Smooth muscle cell (in vitro differentiated cells): Measurements from ENCODE around the gene NCOA7. TPM values are rescaled to one million over a fixed set of nuclear protein-coding genes. Genes with fewer than 3 reads are reported as not detected.
"Not testable (repeated sequence)": the region's sequence is repeated elsewhere in the genome, so short reads cannot be mapped to it uniquely, and the experiment has no call there.

ENCODE experiments used
- DNase-seq: peaks from one replicate; lab custom pipeline; 2025; ENCODE audit not compliant: unreplicated experiment; lab: John Stamatoyannopoulos, UW
- H2AFZ ChIP-seq: fragments of 200-600 bp; sonication (generic); 2 replicates; pipeline ENCODE4 v1.6.0; 2016; ENCODE audit warnings: antibody characterized with exemption, low read depth, mild to moderate bottlenecking
- H3F3A ChIP-seq: fragments of 200-600 bp; sonication (generic); 2 replicates; pipeline ENCODE4 v1.6.0; 2017; ENCODE audit warnings: antibody characterized with exemption, low read depth
- H3K27ac ChIP-seq: fragments of 200-600 bp; sonication (generic); 2 replicates; pipeline ENCODE4 v1.5.1; 2016; ENCODE audit warnings: low read depth, mild to moderate bottlenecking
- H3K27me3 ChIP-seq: fragments of 200-600 bp; sonication (generic); 2 replicates; pipeline ENCODE4 v1.6.1; 2016; ENCODE audit warnings: low read depth, mild to moderate bottlenecking
- H3K36me3 ChIP-seq: fragments of 200-600 bp; sonication (generic); 2 replicates; pipeline ENCODE4 v1.5.1; 2016; ENCODE audit warnings: low read depth
- H3K4me1 ChIP-seq: fragments of 200-600 bp; sonication (generic); 2 replicates; pipeline ENCODE4 v1.5.1; 2016; ENCODE audit warnings: low read depth
- H3K4me2 ChIP-seq: fragments of 200-600 bp; sonication (generic); 2 replicates; pipeline ENCODE4 v1.6.0; 2016; ENCODE audit warnings: mild to moderate bottlenecking
- H3K4me3 ChIP-seq: fragments of 200-600 bp; sonication (generic); 2 replicates; pipeline ENCODE4 v1.5.1; 2016; ENCODE audit warnings: mild to moderate bottlenecking
- H3K79me2 ChIP-seq: fragments of 200-600 bp; sonication (generic); 2 replicates; pipeline ENCODE4 v1.6.0; 2016; ENCODE audit warnings: low read depth, mild to moderate bottlenecking
- H3K9ac ChIP-seq: fragments of 200-600 bp; sonication (generic); 2 replicates; pipeline ENCODE4 v1.6.0; 2016; ENCODE audit warnings: low read depth
- H3K9me3 ChIP-seq: fragments of 200-600 bp; sonication (generic); replicated peaks from 2 replicates; pipeline ENCODE4 v1.5.1; 2016; ENCODE audit warnings: low read depth
- H4K20me1 ChIP-seq: fragments of 200-600 bp; sonication (generic); 2 replicates; pipeline ENCODE4 v1.6.0; 2016; ENCODE audit warnings: low read depth
- CTCF ChIP-seq: fragments of 200-600 bp; sonication (generic); IDR thresholded peaks from 2 replicates; pipeline ENCODE4 v1.5.1; 2017; ENCODE audit warnings: borderline replicate concordance, mild to moderate bottlenecking, antibody characterized with exemption; ENCODE audit not compliant: insufficient read depth, poor library complexity, severe bottlenecking
- WGBS: methylation state at CpG from one replicate; pipeline ENCODE4 v1.1.7; 2016; ENCODE audit warnings: low lambda C conversion rate; 5-methylcytosine and 5-hydroxymethylcytosine counted together
- polyA plus RNA-seq: library from polyadenylated mRNA; unstranded; fragments of >200 nt; fragmentation: Nextera tagmentation; extraction: Ambion mirVana; gene quantifications from 2 replicates; pipeline ENCODE4 v1.2.1, GENCODE V29; 2016
- total RNA-seq: library from RNA; depleted of rRNA; stranded (reverse); fragments of >200 nt; gene quantifications from 2 replicates; pipeline ENCODE4 v1.2.3, GENCODE V29; 2014

Gene NCOA7
- total and polyA plus RNA-seq, 2 experiments from 2014 or later = 38.1 to 44.0 TPM

DNA sequence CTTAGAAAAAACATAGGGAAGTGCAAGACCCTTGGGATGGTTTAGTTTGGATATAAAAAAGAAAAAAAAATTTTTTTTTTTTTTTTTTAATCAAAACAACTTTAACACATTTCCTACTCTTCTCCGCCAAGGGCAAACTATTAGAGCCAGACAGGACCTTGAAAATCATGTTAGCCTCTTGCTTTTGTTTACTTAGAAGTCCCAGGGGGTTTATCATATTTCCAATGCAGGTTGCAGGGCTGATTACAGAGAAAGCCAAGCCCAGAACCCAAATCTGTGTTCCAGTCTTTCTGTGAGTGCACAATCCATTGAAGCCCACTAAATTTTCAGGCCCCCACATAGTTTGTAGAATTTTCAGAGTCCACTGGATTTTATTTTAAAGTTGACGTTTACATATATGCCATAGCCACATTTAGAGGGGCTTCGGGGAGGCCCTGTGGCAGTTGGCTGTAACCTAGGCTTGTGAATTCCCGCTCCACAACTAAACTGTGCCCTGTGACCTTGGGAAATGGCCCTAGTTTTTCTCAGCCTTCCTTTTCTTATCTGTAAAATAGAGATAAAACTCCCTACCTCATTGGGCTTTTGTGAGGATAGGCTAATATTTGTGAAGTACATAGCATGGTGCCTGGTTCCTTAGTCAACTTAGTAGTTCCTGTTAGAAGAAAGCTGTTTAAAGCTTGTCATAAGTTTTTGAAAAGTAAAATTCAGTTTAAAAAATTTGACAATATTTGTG, 55.7 kb downstream of the NCOA7 start:
- no peaks in the 10 kb centered on the region for H3K27me3 ChIP-seq
- H3K9ac ChIP-seq = no peak overlapping the region
- H3K4me2 ChIP-seq = no peak overlapping the region
- H2AFZ ChIP-seq = no peak overlapping the region
- no peaks in the 10 kb centered on the region for H3K4me1 ChIP-seq
- no peaks in the 10 kb centered on the region for H3K36me3 ChIP-seq
- DNase-seq = no peak
- WGBS = over 99% methylated on average over 4 of the region's 4 CpGs
- TF ChIP-seq CTCF = no peak
- H3K79me2 ChIP-seq = peaks cover 9% of the 10 kb centered on the region
- no peaks in the 10 kb centered on the region for H3K9me3 ChIP-seq
- no peak overlapping the region for H3K4me3 ChIP-seq
- no peak overlapping the region for H3K27ac ChIP-seq
- H3F3A ChIP-seq = no peaks in the 10 kb centered on the region
- no peaks in the 10 kb centered on the region for H4K20me1 ChIP-seq

GRCh38 chr6:125848286-125848685, 57.5 kb downstream of the NCOA7 start:
- not testable (repeated sequence) for H3K4me2 ChIP-seq, DNase-seq, H3K36me3 ChIP-seq, H3K4me1 ChIP-seq, H3F3A ChIP-seq, H2AFZ ChIP-seq, H3K9me3 ChIP-seq, H4K20me1 ChIP-seq, H3K4me3 ChIP-seq, H3K27ac ChIP-seq, H3K9ac ChIP-seq, H3K27me3 ChIP-seq
- 95% methylated on average over 5 of the region's 5 CpGs for WGBS
- peaks cover 11% of the 10 kb centered on the region for H3K79me2 ChIP-seq

DNA sequence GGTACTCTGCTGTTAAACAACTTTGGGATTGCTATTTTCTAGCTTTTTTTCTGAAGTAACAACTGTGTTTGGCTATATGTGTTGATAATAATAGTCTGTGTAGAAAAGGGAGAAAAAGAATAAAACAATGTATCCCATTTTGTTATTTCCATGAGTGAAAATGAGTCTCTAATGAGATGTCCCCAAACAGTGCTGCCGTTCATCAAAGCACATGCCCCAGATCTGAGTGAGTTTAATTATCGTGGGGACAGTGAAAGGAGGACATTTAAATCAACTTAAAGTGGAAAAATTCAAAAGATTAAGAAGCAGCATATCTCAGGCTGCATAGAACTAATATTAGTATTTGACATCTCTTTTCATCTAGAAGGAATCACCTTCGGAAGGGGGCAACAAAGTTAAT, 59.6 kb downstream of the NCOA7 start:
- no peak for DNase-seq
- H3K27ac ChIP-seq = no peak overlapping the region
- no peaks in the 10 kb centered on the region for H3K27me3 ChIP-seq
- no peaks in the 10 kb centered on the region for H4K20me1 ChIP-seq
- peaks cover 16% of the 10 kb centered on the region for H3K79me2 ChIP-seq
- WGBS = 90% methylated on average over 3 of the region's 3 CpGs
- H3K4me3 ChIP-seq = no peak overlapping the region
- no peak overlapping the region for H2AFZ ChIP-seq
- H3K4me2 ChIP-seq = no peak overlapping the region
- H3F3A ChIP-seq = no peaks in the 10 kb centered on the region
- no peaks in the 10 kb centered on the region for H3K36me3 ChIP-seq
- H3K9me3 ChIP-seq = no peaks in the 10 kb centered on the region
- no peaks in the 10 kb centered on the region for H3K4me1 ChIP-seq
- H3K9ac ChIP-seq = no peak overlapping the region
- no peak for TF ChIP-seq CTCF

DNA sequence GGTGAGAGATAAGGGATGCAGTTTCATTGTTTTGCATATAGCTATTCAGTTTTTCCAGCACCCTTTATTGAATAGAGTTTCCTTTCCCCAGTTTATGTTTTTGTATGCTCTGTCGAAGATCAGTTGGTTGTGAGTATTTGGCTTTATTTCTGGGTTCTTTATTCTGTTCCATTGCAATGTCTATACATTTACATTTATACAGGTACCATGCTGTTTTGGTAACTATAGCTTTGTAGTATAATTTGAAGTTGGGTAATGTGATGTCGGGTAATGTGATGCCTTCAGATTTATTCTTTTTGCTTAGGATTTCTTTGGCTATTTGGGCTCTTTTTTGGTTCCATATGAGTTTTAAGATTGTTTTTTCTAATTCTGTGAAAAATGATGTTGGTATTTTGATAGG, 61.8 kb downstream of the NCOA7 start:
- no peaks in the 10 kb centered on the region for H3K36me3 ChIP-seq
- H3K4me1 ChIP-seq = no peaks in the 10 kb centered on the region
- H2AFZ ChIP-seq = no peak overlapping the region
- no peaks in the 10 kb centered on the region for H3K9me3 ChIP-seq
- TF ChIP-seq CTCF = no peak
- no peak overlapping the region for H3K4me3 ChIP-seq
- H3K79me2 ChIP-seq = peaks cover 16% of the 10 kb centered on the region
- H3K27ac ChIP-seq = no peak overlapping the region
- H3F3A ChIP-seq = no peaks in the 10 kb centered on the region
- WGBS = 99% methylated on average over 2 of the region's 2 CpGs
- no peaks in the 10 kb centered on the region for H4K20me1 ChIP-seq
- no peak overlapping the region for H3K4me2 ChIP-seq
- no peaks in the 10 kb centered on the region for H3K27me3 ChIP-seq
- DNase-seq = no peak
- no peak overlapping the region for H3K9ac ChIP-seq
